Heart left ventricle (tissue), 16 donors: Measurements from ENCODE around the gene TSPAN7. TPM values are rescaled to one million over a fixed set of nuclear protein-coding genes. Genes with fewer than 3 reads are reported as not detected.

ENCODE experiments used
- ATAC-seq, 4 donors: fragments of 200-7000 bp; cut with Tn5 transposase; one replicate each; pipeline ENCODE4 v1.9.1; 2020 to 2022; ENCODE audit warnings: moderate library complexity in 4 of 4, mild to moderate bottlenecking in 3 of 4, moderate number of reproducible peaks in 1 of 4
- DNase-seq, 5 donors: peaks; one replicate each; pipeline ENCODE4 v3.0.0-alpha.2; 2020
- H3K27ac ChIP-seq, 12 donors: fragments of 200-600 bp; sonication (generic) in 4 of 12; one replicate each; pipeline versions ENCODE4 v1.5.0 to v1.8.0; 2016 to 2022; ENCODE audit warnings: mild to moderate bottlenecking in 2 of 12
- H3K27me3 ChIP-seq, 9 donors: fragments of 200-600 bp; sonication (generic) in 2 of 9; one replicate each; pipeline versions ENCODE4 v1.5.1 to v1.8.0; 2016 to 2022; ENCODE audit warnings: mild to moderate bottlenecking in 3 of 9
- H3K36me3 ChIP-seq, 9 donors: fragments of 200-600 bp; sonication (generic) in 2 of 9; one replicate each; pipeline versions ENCODE4 v1.5.0 to v1.8.0; 2018 to 2022; ENCODE audit warnings: mild to moderate bottlenecking in 2 of 9
- H3K4me1 ChIP-seq, 12 donors: fragments of 200-600 bp; sonication (generic) in 4 of 12; one replicate each; pipeline versions ENCODE4 v1.5.0 to v1.8.0; 2016 to 2022; ENCODE audit warnings: mild to moderate bottlenecking in 3 of 12
- H3K4me3 ChIP-seq, 12 donors: fragments of 200-600 bp; sonication (generic) in 4 of 12; one replicate each; pipeline versions ENCODE4 v1.5.0 to v1.8.0; 2017 to 2022; ENCODE audit warnings: mild to moderate bottlenecking in 9 of 12, moderate library complexity in 4 of 12
- H3K9me3 ChIP-seq, 12 donors: fragments of 200-600 bp; sonication (generic) in 4 of 12; one replicate each; pipeline versions ENCODE4 v1.5.0 to v1.8.0; 2016 to 2022; ENCODE audit warnings: mild to moderate bottlenecking in 1 of 12
- CTCF ChIP-seq, 12 donors: fragments of 200-600 bp; sonication (generic) in 4 of 12; IDR thresholded peaks; one replicate each; pipeline versions ENCODE4 v1.5.0 to v1.8.0; 2018 to 2022; ENCODE audit warnings: antibody characterized with exemption in 12 of 12, mild to moderate bottlenecking in 5 of 12
- POLR2A ChIP-seq, 2 donors: fragments of 450-650 bp; IDR thresholded peaks; one replicate each; pipeline ENCODE4 v1.6.1; 2017; ENCODE audit warnings: antibody characterized with exemption in 2 of 2, mild to moderate bottlenecking in 2 of 2, moderate library complexity in 2 of 2
- WGBS, 4 donors: extraction: QIAGEN DNeasy Blood & Tissue Kit in 2 of 4; methylation state at CpG; one replicate each; pipeline versions ENCODE4 v1.1.5 to v1.1.7; 2013 to 2018; 5-methylcytosine and 5-hydroxymethylcytosine counted together
- intact Hi-C, 10 donors: fragments of 100-400 bp; cut with DNase I; formaldehyde crosslinking; loops; one replicate each; pipeline versions ENCODE4 v1.11.1 to v1.14.2; 2022
- polyA plus RNA-seq, 2 donors: library from polyadenylated mRNA; stranded (reverse); fragments of 200-250 nt; gene quantifications; one replicate each; pipeline ENCODE4 v1.2.3, GENCODE V29; 2013
- total RNA-seq, 9 donors: library from RNA; depleted of rRNA in 2 of 9; stranded (reverse); fragments of >200 nt in 2 of 9; fragmentation: NEBNext Ultra II Directional in 3 of 9; extraction: Animal tissue kit (Norgen Biotek cat#: 25700) in 3 of 9; gene quantifications; one replicate each; pipeline versions ENCODE4 v1.1.0 to v1.2.4, GENCODE V29; 2016 to 2023
- donor health status: ischemic (EF 13 %, LVEDD 7.1; RV severe dilation, severe dysfunction).
- donor health status: healthy with polysubstance abuse.
- donor health status: DM: no; HTN: yes; CAD: no.
- donor health status: DM: no; HTN: no; CAD: no.
- donor health status: ischemic (EF 25% LVEDD 6.9; RV normal size, moderate dysfunction).
- donor health status: ischemic (EF 25% LVEDD 5.7; RV mildly dilated, moderate dysfunction).
- donor health status: healthy.
- donor health status: DM: yes; HTN: yes; CAD: no.
- donor health status: ischemic (EF 35%, LVEDD 5.7; RV mildly dilated, moderate dysfunction).
- donor health status: nonischemic (EF 11% LVEDD 7.7; RV severe dilation, severe dysfunction).
- donor health status: DM: yes; HTN: yes; CAD: no.
- donor health status: PGD.
- donor health status: ischemic (EF 29% LVEDD 5.4; RV normal size, mild dysfunction).
- donor health status: nonischemic (EF 23%, LVEDD 6.1; RV moderate dilation, normal function).

Gene TSPAN7
- total and polyA plus RNA-seq, 11 donors, result 9.1 to 48.5 (median 20.2) TPM

- ATAC-seq, result no peak
- WGBS, 4 donors, result 70 to 100% (median 83%) methylated on average over 1 of the region's 1 CpG
- Histone ChIP-seq H3K9me3 (no peaks in the 10 kb centered on the region), H3K27ac (no peak overlapping the region), H3K36me3 (no peaks in the 10 kb centered on the region), H3K4me1 (no peaks in the 10 kb centered on the region), H3K27me3 (peaks cover 0 to 13% (median 0%) of the 10 kb centered on the region in 9 donors), H3K4me3 (no peak overlapping the region)
- no peak for DNase-seq
- TF ChIP-seq POLR2A (IDR thresholded peaks at IDR 0.05) (no peak), CTCF (IDR thresholded peaks at IDR 0.05) (no peak)
- intact Hi-C loops, result no loop called here
Observed at GRCh38 chrX:38515291-38515690, 46.1 kb upstream of the TSPAN7 start.

DNA sequence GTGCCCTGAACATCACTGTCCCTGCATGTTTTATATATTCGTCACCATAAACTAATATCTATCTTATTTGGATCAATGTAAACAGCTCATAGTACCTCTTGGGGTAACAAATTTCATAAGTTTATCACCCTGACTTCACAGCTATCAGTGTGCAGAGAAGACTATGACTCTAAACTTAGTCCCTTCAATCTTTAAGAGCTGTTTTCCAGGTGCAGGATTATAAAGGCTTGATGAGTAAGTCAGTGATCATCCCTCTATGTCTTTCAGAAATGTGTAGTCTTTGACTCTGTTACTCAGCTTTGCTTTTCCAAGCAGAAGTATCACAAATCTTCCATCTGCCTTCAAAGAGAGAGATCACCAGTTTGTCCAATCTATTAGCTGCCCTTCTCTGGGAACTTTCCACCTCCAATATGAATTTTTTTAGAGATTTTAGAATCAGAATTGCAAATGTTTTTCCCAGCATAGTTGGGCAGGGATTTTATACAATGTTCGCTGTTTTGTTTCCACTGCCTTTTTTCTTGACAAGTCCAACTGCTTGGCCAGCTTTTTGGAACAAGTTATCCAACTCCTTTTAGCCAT lies 45.1 kb upstream of the TSPAN7 start:
- TF ChIP-seq CTCF (IDR thresholded peaks at IDR 0.05) (no peak), POLR2A (IDR thresholded peaks at IDR 0.05) (no peak)
- no peak for DNase-seq
- intact Hi-C loops, result no loop called here

DNA sequence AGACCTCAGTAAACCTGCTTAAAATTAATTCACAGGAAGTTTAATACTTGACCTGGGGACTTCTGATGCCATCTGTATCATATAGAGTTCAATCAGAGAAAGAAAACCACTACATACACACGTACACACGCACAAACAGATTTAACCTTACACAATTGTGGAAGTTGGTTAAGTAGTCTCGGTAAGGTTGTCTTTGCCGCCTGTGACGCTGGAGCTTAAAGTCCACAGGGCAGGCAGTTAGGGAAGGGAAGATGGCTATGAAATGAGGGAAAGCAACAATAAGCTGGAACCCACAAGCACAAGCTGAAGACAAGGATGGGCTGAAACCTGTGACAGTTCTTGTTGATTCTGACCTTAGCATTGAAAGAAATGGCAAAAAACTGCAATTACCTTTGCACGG lies 41.7 kb upstream of the TSPAN7 start:
- 77 to 92% (median 87%) methylated on average over 6 of the region's 6 CpGs for WGBS, 4 donors
- Histone ChIP-seq H3K27me3 (peaks cover 0 to 6% (median 0%) of the 10 kb centered on the region in 9 donors), H3K36me3 (no peaks in the 10 kb centered on the region), H3K4me1 (no peaks in the 10 kb centered on the region), H3K4me3 (no peak overlapping the region), H3K27ac (no peak overlapping the region), H3K9me3 (no peaks in the 10 kb centered on the region)
- intact Hi-C loops, result no loop called here
- DNase-seq (no peak), ATAC-seq (no peak)
- TF ChIP-seq CTCF (IDR thresholded peaks at IDR 0.05), result no peak
- no peak for TF ChIP-seq POLR2A (IDR thresholded peaks at IDR 0.05)

More for the DNA sequence above, 45.1 kb upstream of the TSPAN7 start:
- no peak for ATAC-seq
- Histone ChIP-seq H3K27me3 (peaks cover 0 to 13% (median 0%) of the 10 kb centered on the region in 9 donors), H3K27ac (no peak overlapping the region), H3K4me1 (no peaks in the 10 kb centered on the region), H3K4me3 (no peak overlapping the region), H3K9me3 (no peaks in the 10 kb centered on the region), H3K36me3 (no peaks in the 10 kb centered on the region)
- WGBS, 4 donors, result 68 to 97% (median 83%) methylated on average over 2 of the region's 2 CpGs

- Histone ChIP-seq H3K27ac (no peak overlapping the region), H3K4me1 (no peaks in the 10 kb centered on the region), H3K4me3 (no peak overlapping the region), H3K9me3 (peaks cover 0 to 3% (median 0%) of the 10 kb centered on the region in 12 donors), H3K27me3 (peaks cover 0 to 3% (median 0%) of the 10 kb centered on the region in 9 donors), H3K36me3 (no peaks in the 10 kb centered on the region)
- ATAC-seq, result no peak
- intact Hi-C loops, result no loop called here
- WGBS, 4 donors, result 34 to 74% (median 57%) methylated on average over 2 of the region's 2 CpGs
- DNase-seq, result no peak
- no peak for TF ChIP-seq CTCF (IDR thresholded peaks at IDR 0.05)
- no peak for TF ChIP-seq POLR2A (IDR thresholded peaks at IDR 0.05)
Observed at GRCh38 chrX:38538134-38538533, 23.2 kb upstream of the TSPAN7 start.
